ENCODE data around the gene YDJC. TPM values are rescaled to one million over a fixed set of nuclear protein-coding genes. Genes with fewer than 3 reads are reported as not detected.
A peak's percentile ranks its signal among the peaks of the same experiment; 100 is the strongest.

The YDJC gene
- total and polyA plus RNA-seq, 2 donors (not counting 1 experiment from before 2014, with no cell fraction given): 48.8 to 82.8 TPM

DNA sequence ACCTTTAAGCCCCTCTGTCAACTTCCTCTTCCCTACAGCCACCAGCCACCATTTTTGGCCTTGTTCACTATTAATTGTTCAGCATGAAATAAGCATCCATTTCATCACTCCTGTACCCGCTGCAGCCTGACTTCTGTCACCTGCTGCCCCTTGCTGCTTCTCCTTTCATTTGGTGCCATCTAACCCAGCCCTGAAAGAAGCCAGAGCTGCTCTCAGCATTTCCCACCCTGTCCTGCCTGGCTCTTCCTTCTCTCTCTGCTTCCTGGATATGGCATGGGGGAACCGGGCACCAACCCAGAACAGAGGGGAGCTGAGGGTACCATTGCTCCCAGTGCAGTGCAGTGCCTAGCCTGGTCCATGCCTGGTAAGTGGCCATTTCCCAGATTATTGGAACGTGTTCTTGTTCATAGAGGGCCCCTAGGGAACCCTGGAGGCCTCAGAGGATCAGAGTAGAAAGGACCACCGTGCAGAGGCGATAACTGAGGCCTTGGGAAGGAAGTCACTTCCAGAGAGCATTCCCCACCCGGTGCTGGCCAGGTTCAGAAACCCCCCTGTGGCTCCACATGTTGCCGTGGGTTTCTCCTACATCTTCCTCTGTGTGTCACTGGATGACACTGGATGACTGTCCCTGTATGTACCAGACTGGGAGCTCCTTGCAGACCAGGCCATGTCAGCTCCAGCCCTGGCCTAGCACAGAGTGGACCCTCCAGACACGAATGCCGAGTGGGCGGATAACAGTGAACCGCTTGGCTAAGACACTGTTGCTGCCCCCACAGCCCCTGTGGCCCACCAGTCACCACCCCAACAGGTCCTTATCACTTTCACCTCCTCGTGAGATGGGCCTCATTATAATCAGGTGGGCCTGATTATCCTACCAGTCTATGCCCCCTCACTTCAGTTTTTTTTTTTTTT lies 4.7 kb downstream of the YDJC start:
- Mint-ChIP-seq H3K4me3 (no peak overlapping the region), H3K27ac (peak overlapping the region; percentile 66), H3K27me3 (no peaks in the 10 kb centered on the region), H3K9me3 (ENCODE audit: insufficient read depth) (no peaks in the 10 kb centered on the region), H3K4me1 (peaks cover 36% of the 10 kb centered on the region)
- Histone ChIP-seq H3K9ac (ENCODE audit: low read length) (no peak overlapping the region), H3K27me3 (replicated peaks in 1 of 4; ENCODE audit: control extremely low read depth in 1 of 4, control insufficient read depth in 3 of 4, insufficient read depth in 4 of 4, low read length in 3 of 4) (no peaks in the 10 kb centered on the region), H2AFZ (ENCODE audit: insufficient read depth, low read depth, low read length, poor library complexity, severe bottlenecking) (no peak overlapping the region), H3K27ac (ENCODE audit: low read length in 2 of 2) (peak overlapping the region in 1 of 2 donors; percentile 56), H3K36me3 (replicated peaks in 1 of 2; ENCODE audit: control extremely low read depth in 1 of 2, control insufficient read depth in 1 of 2, extremely low read depth in 1 of 2, insufficient read depth in 2 of 2, low read length in 1 of 2) (peaks cover 0 to 55% of the 10 kb centered on the region in 2 experiments), H3K4me3 (ENCODE audit: control extremely low read depth in 1 of 5, extremely low read depth in 1 of 5, insufficient read depth in 1 of 5, low read depth in 2 of 5, low read length in 4 of 5) (no peak overlapping the region), H3K4me2 (replicated peaks; ENCODE audit: low read depth, low read length, poor library complexity, severe bottlenecking) (no peak overlapping the region), H4K20me1 (ENCODE audit: control insufficient read depth, insufficient read depth, low read length, poor library complexity, severe bottlenecking) (peaks cover 87% of the 10 kb centered on the region), H3K9me3 (ENCODE audit: control extremely low read depth in 1 of 3, control insufficient read depth in 2 of 3, insufficient read depth in 1 of 3, low read length in 2 of 3) (peaks cover 0 to 6% (median 0%) of the 10 kb centered on the region in 3 donors), H3K4me1 (ENCODE audit: control insufficient read depth in 2 of 2, insufficient read depth in 2 of 2, low read length in 2 of 2) (peaks cover 23 to 29% of the 10 kb centered on the region in 2 donors), H3K79me2 (ENCODE audit: control insufficient read depth, insufficient read depth, low read length) (peaks cover 62% of the 10 kb centered on the region)
- ChIA-PET POLR2A (no interaction called here), CTCF (interaction anchor here (11.1 kb wide), 1 partner anchor 19 kb away, joined by 168 read pairs; the partner anchor contains the start of gene SDF2L1)
- ATAC-seq (ENCODE audit: low read depth) (no peak), DNase-seq (peak; percentile 8)
- no peak for TF ChIP-seq EZH2 (IDR thresholded peaks at IDR 0.05; ENCODE audit: borderline replicate concordance, insufficient read depth, low read depth, low read length, poor library complexity, severe bottlenecking)
- TF ChIP-seq, protein P1, sequence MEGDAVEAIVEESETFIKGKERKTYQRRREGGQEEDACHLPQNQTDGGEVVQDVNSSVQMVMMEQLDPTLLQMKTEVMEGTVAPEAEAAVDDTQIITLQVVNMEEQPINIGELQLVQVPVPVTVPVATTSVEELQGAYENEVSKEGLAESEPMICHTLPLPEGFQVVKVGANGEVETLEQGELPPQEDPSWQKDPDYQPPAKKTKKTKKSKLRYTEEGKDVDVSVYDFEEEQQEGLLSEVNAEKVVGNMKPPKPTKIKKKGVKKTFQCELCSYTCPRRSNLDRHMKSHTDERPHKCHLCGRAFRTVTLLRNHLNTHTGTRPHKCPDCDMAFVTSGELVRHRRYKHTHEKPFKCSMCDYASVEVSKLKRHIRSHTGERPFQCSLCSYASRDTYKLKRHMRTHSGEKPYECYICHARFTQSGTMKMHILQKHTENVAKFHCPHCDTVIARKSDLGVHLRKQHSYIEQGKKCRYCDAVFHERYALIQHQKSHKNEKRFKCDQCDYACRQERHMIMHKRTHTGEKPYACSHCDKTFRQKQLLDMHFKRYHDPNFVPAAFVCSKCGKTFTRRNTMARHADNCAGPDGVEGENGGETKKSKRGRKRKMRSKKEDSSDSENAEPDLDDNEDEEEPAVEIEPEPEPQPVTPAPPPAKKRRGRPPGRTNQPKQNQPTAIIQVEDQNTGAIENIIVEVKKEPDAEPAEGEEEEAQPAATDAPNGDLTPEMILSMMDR (IDR thresholded peaks at IDR 0.05): no peak
- 95% methylated on average over 12 of the region's 12 CpGs for WGBS (ENCODE audit: insufficient coverage)
- intact Hi-C loops (cut with micrococcal nuclease): no loop called here
